ENCODE data around the gene TRNAU1AP. TPM values are rescaled to one million over a fixed set of nuclear protein-coding genes. Genes with fewer than 3 reads are reported as not detected.
"Not testable (repeated sequence)": the region's sequence is repeated elsewhere in the genome, so short reads cannot be mapped to it uniquely, and the experiment has no call there.

Gene TRNAU1AP
- total RNA-seq, 1 donor from 2014 or later: 21.5 TPM

- Mint-ChIP-seq H3K9me3 (ENCODE audit: low read depth) (no peaks in the 10 kb centered on the region), H3K4me1 (ENCODE audit: low read depth) (no peaks in the 10 kb centered on the region), H3K27ac (ENCODE audit: unreplicated experiment) (peak overlapping the region; percentile 33), H3K4me3 (ENCODE audit: unreplicated experiment) (no peak overlapping the region), H3K27me3 (ENCODE audit: low read depth) (no peaks in the 10 kb centered on the region), H3K36me3 (ENCODE audit: low read depth) (peaks cover 14% of the 10 kb centered on the region)
- DNase-seq (ENCODE audit: low spot score): no peak
- no peak for TF ChIP-seq CTCF (IDR thresholded peaks at IDR 0.05)
Measured at GRCh38 chr1:28538286-28538685, 14.6 kb upstream of the TRNAU1AP start.

DNA sequence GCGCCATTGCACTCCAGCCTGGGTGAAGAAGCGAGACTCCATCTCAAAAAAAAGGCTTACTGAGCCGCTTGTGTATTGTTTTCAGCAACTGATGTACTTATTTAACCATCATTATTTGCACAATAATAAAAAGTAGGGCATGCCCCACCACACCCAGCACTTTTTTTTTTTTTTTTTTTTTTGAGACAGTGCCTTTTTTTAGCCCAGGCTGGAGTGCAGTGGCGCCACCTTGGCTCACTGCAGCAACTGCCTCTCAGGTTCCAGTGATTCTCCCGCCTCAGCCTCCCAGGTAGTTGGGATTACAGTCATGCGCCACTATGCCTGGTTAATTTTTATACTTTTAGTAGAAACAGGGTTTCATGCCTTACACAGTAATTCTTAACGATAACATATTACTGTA lies 12.2 kb upstream of the TRNAU1AP start:
- no peak overlapping the region for H3K27ac Mint-ChIP-seq (ENCODE audit: unreplicated experiment)
- no peak overlapping the region for H3K4me3 Mint-ChIP-seq (ENCODE audit: unreplicated experiment)
- no peak for DNase-seq (ENCODE audit: low spot score)
- TF ChIP-seq CTCF (IDR thresholded peaks at IDR 0.05): peak; percentile 42
- H3K4me1 Mint-ChIP-seq (ENCODE audit: low read depth): no peaks in the 10 kb centered on the region
- H3K36me3 Mint-ChIP-seq (ENCODE audit: low read depth): peaks cover 9% of the 10 kb centered on the region
- H3K9me3 Mint-ChIP-seq (ENCODE audit: low read depth): no peaks in the 10 kb centered on the region
- H3K27me3 Mint-ChIP-seq (ENCODE audit: low read depth): no peaks in the 10 kb centered on the region

DNA sequence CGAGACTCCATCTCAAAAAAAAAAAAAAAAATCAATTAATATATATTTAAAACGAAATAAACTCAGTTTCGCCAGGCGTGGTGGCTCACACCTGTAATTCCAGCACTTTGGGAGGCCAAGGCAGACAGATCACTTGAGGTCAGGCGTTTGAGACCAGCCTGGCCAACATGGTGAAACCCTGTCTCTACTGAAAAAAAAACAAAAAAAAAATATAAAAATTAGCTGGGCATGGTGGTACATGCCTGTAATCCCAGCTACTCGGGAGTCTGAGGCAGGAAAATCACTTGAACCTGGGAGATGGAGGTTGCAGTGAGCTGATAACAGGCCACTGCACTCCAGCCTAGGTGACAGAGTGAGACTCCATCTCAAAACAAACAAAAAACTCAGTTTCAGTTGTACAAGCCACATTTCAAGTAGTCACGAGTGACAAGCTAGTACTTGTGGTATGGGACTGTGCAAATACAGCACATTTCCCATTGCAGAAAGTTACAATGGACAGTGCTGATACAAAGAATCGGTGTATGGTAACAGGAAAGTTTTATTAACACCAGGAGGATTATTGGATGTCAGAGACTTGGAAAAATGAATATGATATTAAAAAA lies 11.4 kb upstream of the TRNAU1AP start:
- H3K4me3 Mint-ChIP-seq (ENCODE audit: unreplicated experiment); H3K4me1 Mint-ChIP-seq (ENCODE audit: low read depth); DNase-seq (ENCODE audit: low spot score); H3K9me3 Mint-ChIP-seq (ENCODE audit: low read depth); H3K27me3 Mint-ChIP-seq (ENCODE audit: low read depth); H3K27ac Mint-ChIP-seq (ENCODE audit: unreplicated experiment); H3K36me3 Mint-ChIP-seq (ENCODE audit: low read depth): not testable (repeated sequence)

DNA sequence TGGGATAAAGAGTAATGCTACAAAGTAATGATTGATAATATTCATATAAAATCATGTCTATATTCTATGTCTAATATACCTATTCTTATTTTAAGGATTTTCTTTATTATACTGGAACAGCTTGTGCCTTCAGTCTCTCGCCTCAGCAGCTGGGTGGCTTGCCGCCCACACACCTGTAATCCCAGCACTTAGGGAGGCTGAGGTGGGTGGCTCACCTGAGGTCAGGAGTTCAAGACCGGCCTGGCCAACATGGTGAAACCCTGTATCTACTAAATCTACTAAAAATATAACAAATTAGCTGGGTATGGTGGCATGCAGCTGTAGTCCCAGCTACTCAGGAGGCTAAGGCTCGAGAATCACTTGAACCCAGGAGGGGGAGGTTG lies 7.6 kb upstream of the TRNAU1AP start:
- H3K4me3 Mint-ChIP-seq (ENCODE audit: unreplicated experiment): no peak overlapping the region
- H3K36me3 Mint-ChIP-seq (ENCODE audit: low read depth): no peaks in the 10 kb centered on the region
- TF ChIP-seq CTCF (IDR thresholded peaks at IDR 0.05): no peak
- no peaks in the 10 kb centered on the region for H3K9me3 Mint-ChIP-seq (ENCODE audit: low read depth)
- no peaks in the 10 kb centered on the region for H3K27me3 Mint-ChIP-seq (ENCODE audit: low read depth)
- H3K4me1 Mint-ChIP-seq (ENCODE audit: low read depth): no peaks in the 10 kb centered on the region
- H3K27ac Mint-ChIP-seq (ENCODE audit: unreplicated experiment): no peak overlapping the region
- no peak for DNase-seq (ENCODE audit: low spot score)

GRCh38 chr1:28548318-28548717 lies 4.6 kb upstream of the TRNAU1AP start:
- DNase-seq (ENCODE audit: low spot score): no peak
- no peak for TF ChIP-seq CTCF (IDR thresholded peaks at IDR 0.05)
- H3K4me1 Mint-ChIP-seq (ENCODE audit: low read depth): peaks cover 5% of the 10 kb centered on the region
- no peaks in the 10 kb centered on the region for H3K27me3 Mint-ChIP-seq (ENCODE audit: low read depth)
- H3K4me3 Mint-ChIP-seq (ENCODE audit: unreplicated experiment): no peak overlapping the region
- no peaks in the 10 kb centered on the region for H3K36me3 Mint-ChIP-seq (ENCODE audit: low read depth)
- no peak overlapping the region for H3K27ac Mint-ChIP-seq (ENCODE audit: unreplicated experiment)
- no peaks in the 10 kb centered on the region for H3K9me3 Mint-ChIP-seq (ENCODE audit: low read depth)

GRCh38 chr1:28551381-28551780 lies 1.5 kb upstream of the TRNAU1AP start:
- DNase-seq (ENCODE audit: low spot score): no peak
- Mint-ChIP-seq H3K9me3 (ENCODE audit: low read depth) (no peaks in the 10 kb centered on the region), H3K4me1 (ENCODE audit: low read depth) (peaks cover 13% of the 10 kb centered on the region), H3K27me3 (ENCODE audit: low read depth) (no peaks in the 10 kb centered on the region), H3K36me3 (ENCODE audit: low read depth) (peaks cover 5% of the 10 kb centered on the region), H3K27ac (ENCODE audit: unreplicated experiment) (no peak overlapping the region), H3K4me3 (ENCODE audit: unreplicated experiment) (no peak overlapping the region)
- no peak for TF ChIP-seq CTCF (IDR thresholded peaks at IDR 0.05)

All from chondrocyte (in vitro differentiated cells).